ENCODE measurements around the gene TMCO5A. TPM values are rescaled to one million over a fixed set of nuclear protein-coding genes. Genes with fewer than 3 reads are reported as not detected.
A peak's percentile ranks its signal among the peaks of the same experiment; 100 is the strongest.

Gene TMCO5A
- total RNA-seq, 1 donor from 2014 or later: not detected

DNA sequence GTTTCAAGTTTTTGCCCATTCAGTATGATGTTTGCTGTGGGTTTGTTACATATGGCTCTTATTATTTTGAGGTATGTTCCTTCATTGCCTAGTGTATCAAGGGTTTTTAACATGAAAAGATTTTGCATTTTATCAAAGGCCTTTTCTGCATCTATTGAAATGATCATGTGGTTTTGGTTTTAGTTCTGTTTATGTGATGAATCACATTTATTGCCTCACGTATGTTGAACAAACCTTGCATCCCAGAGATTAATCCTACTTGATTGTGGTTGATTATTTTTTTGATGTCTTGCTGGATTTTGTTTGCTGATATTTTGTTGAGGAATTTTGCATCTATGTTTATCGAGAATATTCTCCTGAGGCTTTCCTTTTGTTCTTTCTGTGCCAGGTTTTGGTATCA is 39.4 kb downstream of the TMCO5A start:
- no peak for ATAC-seq

DNA sequence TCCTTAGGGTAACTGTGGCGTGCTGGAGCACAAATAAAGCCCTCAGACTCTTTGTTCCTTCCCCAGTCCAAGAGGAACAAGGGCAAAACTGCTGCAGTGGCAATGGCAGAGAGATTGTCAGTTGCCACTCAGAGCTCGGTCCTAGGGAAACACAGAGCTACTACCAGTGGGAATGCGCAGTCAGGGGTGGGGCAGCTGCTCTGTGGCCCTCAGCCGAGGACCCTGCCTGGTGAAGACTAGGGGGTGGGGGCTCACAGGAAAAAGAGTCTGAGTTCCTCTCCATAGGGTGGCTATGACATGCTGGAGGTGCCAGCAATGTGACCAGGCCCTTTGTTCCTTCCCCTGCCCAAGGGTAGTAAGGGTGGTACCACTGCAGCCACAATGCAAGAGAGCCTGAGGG is 43.8 kb downstream of the TMCO5A start:
- ATAC-seq: no peak

DNA sequence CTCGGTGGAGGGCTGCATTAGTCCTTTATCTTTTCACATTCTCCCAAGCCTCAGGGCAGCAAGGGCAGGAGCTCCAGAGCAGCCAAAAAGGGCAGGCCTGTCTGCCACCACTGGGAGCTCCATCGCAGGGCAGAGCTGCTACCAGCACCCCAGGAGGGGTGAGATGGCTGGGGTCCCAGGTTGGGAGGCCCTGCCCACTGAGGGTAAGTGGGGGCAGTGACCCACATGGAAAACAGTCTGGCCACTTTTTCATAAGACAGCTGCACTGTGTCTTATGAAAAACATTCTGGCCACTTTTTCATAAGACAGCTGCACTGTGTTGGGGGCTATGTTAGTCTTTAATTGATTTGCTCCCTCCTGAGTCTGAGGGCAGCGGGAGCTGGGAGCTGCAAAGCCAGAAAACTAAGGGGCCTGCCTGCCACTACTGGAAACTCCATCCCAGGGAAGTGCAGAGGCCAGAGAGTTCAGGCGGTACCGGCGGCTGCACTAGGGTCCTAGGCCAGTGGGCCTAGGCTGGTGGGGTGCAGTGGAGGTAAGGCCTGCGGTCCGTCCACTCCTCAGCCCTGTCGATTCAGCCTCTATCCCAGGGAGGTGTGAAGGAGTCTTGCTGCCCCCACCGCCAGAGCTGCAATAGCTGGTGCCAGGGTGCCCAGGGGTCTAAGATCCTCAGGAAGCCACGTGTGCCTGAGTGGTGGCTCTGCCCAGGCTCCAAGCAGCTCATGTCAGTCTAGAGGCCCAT is 45.4 kb downstream of the TMCO5A start:
- no peak for ATAC-seq

DNA sequence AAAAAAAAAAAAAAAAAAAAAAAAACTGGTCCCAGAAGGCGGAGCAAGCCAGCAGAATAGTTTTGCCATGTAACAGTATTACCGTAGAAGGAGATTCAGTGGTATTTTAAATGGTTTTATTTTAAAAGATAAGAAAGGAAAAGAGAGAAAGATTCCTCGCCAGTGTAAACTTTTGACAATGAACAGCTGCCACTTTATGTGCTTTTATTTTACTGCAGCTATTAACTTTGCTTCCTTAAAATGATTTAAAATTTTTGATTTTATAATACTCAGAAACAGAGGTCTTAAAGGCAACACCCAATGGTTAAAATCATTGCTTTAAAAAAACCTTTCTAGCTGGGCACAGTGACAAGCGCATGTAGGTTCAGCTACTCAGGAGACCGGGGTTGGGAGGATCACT is 46.8 kb downstream of the TMCO5A start:
- no peak for ATAC-seq

DNA sequence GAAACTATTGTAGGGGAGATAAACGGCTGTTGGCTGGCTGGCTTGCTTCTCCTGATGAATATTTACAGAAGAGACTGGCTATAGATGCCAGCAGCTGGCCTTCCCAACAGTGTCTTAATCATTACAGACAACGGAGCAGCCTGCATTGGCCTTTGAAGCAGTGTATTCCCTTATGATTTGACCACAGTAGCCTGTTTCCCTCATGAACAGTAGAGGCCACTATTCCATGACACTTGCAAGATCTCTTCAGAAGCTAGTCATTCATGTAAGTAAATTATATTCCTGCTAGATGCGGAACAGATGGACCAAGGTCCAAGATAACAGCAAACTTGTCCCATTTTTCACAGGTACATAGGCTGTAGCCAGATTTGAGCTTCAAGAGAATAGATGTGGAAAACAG is 47.3 kb downstream of the TMCO5A start:
- ATAC-seq: no peak

DNA sequence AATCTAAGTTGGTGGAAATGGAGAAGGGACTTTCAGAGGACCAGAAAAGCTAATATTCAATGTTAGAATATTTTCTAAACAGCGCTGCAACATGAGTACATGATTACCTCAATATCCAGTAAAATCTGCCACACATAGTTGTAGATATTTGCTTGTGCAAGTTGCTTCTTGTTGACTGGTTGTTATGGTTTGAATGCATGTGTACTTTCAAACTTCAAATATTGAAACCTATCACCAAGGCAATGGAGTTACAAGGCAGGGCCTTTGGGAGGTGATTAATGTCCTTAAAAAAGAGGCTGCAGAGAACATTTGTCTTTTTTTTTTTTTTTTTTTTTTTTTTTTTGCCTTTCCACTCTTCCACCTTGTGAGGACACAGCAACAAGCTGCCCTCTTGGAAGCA is 49.9 kb downstream of the TMCO5A start:
- no peak for ATAC-seq

DNA sequence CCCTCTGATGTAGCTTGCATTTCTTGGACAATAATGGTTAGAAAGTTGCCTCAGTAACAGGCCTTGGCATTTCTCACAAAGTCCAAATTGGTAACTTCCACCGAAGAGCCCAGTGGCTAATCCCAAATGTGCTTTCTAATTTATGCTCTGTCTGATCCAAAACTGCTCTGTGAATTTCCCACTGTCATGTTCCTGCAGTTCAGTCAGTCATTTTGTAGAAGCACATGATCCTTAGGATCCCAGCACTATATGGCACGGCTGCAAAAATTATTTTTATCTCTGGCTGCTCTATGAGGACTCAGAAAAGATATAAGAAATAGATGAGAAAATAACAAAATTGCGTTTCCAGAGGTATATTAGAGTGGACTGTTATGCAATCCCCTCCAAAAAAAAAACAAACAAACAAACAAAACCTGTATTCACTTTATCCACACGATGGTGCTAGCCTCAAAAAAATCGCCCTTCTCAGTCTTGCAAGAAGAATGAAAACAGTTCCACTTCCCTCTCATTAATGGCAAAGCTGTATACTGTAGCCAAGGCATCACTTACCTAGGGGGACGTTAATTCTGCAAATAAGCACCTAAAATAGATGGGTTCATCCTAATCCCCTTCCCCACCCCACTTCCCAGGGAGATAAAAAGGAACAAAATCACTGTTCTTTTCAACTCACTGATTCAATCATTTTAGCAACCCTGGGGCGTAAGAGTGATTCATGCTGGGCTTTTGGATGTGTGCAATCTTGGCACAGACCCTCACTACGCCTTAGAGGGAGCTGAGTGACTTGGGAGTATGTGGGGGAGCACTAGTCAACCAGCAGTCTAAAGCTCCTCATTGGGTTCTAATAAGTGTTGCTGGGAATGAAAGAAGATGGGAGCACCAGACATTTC is 61.3 kb downstream of the TMCO5A start:
- ATAC-seq: peak; percentile 65
